ENCODE results near the gene ABHD3. TPM values are rescaled to one million over a fixed set of nuclear protein-coding genes. Genes with fewer than 3 reads are reported as not detected.

The ABHD3 gene
- total RNA-seq, 1 experiment from 2014 or later: 29.3 TPM

DNA sequence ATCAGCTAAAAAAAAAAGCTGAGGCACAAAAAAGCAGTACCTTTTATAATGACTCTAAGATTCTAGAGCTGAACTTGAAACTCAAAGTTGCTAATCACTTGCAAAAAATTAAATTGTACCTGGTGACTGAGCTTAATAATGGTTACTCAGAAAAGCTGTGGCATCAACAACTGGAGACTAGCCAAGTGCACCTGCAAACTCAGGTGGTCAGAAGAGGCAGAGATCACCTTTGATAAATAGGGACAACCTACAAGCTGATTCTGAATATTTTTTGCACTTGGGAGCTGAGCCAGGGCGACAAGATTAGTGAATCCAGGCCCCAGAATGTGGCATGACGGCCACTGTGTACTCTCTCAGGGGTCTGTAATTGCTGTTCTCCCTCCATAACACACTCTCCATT lies 3.0 kb downstream of the ABHD3 start:
- POLR2A ChIA-PET: no interaction called here
- TF ChIP-seq, protein P1, sequence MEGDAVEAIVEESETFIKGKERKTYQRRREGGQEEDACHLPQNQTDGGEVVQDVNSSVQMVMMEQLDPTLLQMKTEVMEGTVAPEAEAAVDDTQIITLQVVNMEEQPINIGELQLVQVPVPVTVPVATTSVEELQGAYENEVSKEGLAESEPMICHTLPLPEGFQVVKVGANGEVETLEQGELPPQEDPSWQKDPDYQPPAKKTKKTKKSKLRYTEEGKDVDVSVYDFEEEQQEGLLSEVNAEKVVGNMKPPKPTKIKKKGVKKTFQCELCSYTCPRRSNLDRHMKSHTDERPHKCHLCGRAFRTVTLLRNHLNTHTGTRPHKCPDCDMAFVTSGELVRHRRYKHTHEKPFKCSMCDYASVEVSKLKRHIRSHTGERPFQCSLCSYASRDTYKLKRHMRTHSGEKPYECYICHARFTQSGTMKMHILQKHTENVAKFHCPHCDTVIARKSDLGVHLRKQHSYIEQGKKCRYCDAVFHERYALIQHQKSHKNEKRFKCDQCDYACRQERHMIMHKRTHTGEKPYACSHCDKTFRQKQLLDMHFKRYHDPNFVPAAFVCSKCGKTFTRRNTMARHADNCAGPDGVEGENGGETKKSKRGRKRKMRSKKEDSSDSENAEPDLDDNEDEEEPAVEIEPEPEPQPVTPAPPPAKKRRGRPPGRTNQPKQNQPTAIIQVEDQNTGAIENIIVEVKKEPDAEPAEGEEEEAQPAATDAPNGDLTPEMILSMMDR (IDR thresholded peaks at IDR 0.05; ENCODE audit: insufficient read depth in 1 of 2, low read depth in 1 of 2, low read length in 1 of 2, severe bottlenecking in 1 of 2, unreplicated experiment in 1 of 2): no peak
- H3K9me3 ChIP-seq: no peaks in the 10 kb centered on the region
- H3K4me1 ChIP-seq: peaks cover 34% of the 10 kb centered on the region
- Mint-ChIP-seq H3K27me3 (ENCODE audit: insufficient read depth, unreplicated experiment) (no peaks in the 10 kb centered on the region), H3K4me1 (ENCODE audit: low read depth, unreplicated experiment) (peaks cover 16% of the 10 kb centered on the region), H3K36me3 (ENCODE audit: insufficient read depth, unreplicated experiment) (peaks cover 44% of the 10 kb centered on the region), H3K4me3 (ENCODE audit: unreplicated experiment) (no peak overlapping the region), H3K27ac (ENCODE audit: unreplicated experiment) (no peak overlapping the region), H3K9me3 (ENCODE audit: unreplicated experiment) (no peaks in the 10 kb centered on the region)
- H3K4me3 ChIP-seq (ENCODE audit: low read depth, low read length): no peak overlapping the region
- H3K27me3 ChIP-seq (replicated peaks; ENCODE audit: control insufficient read depth, insufficient read depth, low read length): no peaks in the 10 kb centered on the region
- no TSS peak for BruUV-seq (replicated peaks)
- CTCF ChIA-PET: no interaction called here
- intact Hi-C loops (cut with micrococcal nuclease; ENCODE audit: unreplicated experiment): no loop called here
- no peak for DNase-seq
- H3K36me3 ChIP-seq (ENCODE audit: control insufficient read depth, insufficient read depth, low read length): no peaks in the 10 kb centered on the region

DNA sequence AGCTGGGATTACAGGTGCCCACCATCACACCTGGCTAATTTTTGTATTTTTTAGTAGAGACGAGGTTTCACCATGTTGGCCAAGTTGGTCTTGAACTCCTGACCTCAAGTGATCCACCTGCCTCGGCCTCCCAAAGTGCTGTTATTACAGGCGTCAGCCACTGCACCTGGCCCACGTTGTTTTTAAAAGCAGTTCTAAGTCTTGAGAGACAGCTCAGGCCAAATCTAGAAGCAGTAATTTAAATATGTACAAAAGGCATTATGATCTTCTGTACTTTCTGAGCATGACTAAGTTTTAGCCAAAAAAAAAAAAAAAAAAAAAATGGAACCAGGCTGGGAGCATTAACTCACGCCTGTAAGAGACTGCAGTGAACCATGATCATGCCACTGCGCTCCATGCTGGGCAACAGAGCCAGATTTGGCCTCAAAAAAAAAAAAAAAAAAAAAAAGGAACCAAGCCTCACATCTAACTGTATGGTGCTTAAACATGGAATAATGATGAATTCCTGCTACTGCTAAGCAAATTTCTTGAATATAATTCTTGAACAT lies 4.0 kb downstream of the ABHD3 start:
- H3K9me3 Mint-ChIP-seq (ENCODE audit: unreplicated experiment): no peaks in the 10 kb centered on the region
- intact Hi-C loops (cut with micrococcal nuclease; ENCODE audit: unreplicated experiment): no loop called here
- DNase-seq: no peak
- ChIA-PET CTCF (no interaction called here), POLR2A (no interaction called here)
- no peaks in the 10 kb centered on the region for H3K27me3 Mint-ChIP-seq (ENCODE audit: insufficient read depth, unreplicated experiment)
- TF ChIP-seq, protein P1 (IDR thresholded peaks at IDR 0.05; ENCODE audit: insufficient read depth in 1 of 2, low read depth in 1 of 2, low read length in 1 of 2, severe bottlenecking in 1 of 2, unreplicated experiment in 1 of 2): no peak
- Histone ChIP-seq H3K36me3 (ENCODE audit: control insufficient read depth, insufficient read depth, low read length) (no peaks in the 10 kb centered on the region), H3K4me1 (peaks cover 34% of the 10 kb centered on the region), H3K4me3 (ENCODE audit: low read depth, low read length) (no peak overlapping the region), H3K9me3 (no peaks in the 10 kb centered on the region), H3K27me3 (replicated peaks; ENCODE audit: control insufficient read depth, insufficient read depth, low read length) (no peaks in the 10 kb centered on the region)
- H3K4me1 Mint-ChIP-seq (ENCODE audit: low read depth, unreplicated experiment): peaks cover 15% of the 10 kb centered on the region
- no TSS peak for BruUV-seq (replicated peaks)
- no peak overlapping the region for H3K27ac Mint-ChIP-seq (ENCODE audit: unreplicated experiment)
- no peak overlapping the region for H3K4me3 Mint-ChIP-seq (ENCODE audit: unreplicated experiment)
- H3K36me3 Mint-ChIP-seq (ENCODE audit: insufficient read depth, unreplicated experiment): peaks cover 48% of the 10 kb centered on the region

DNA sequence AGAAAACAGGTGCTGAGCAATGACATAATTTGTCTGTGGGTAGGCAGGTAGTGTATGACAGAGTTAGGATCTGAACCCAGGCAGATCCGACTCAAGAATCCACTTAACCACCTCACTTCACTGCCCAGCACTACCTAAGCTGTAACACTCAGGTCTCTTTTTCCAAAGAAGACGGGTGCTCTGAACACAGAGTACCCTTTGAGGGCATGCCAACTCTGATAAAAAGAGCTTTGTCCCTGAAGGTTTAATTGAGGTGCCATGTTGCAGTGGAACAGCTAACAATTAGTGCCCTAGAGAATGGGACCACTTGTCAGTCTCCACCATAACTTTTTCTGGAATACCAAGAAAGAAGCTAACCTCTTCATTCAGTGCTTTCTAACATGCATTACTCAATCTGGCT lies 11.3 kb downstream of the ABHD3 start:
- Histone ChIP-seq H3K36me3 (ENCODE audit: control insufficient read depth, insufficient read depth, low read length) (no peaks in the 10 kb centered on the region), H3K4me3 (ENCODE audit: low read depth, low read length) (no peak overlapping the region), H3K9me3 (peaks cover 10% of the 10 kb centered on the region; the same call in 1 of the 2 replicates), H3K27me3 (replicated peaks; ENCODE audit: control insufficient read depth, insufficient read depth, low read length) (no peaks in the 10 kb centered on the region), H3K4me1 (peaks cover 13% of the 10 kb centered on the region)
- POLR2A ChIA-PET: interaction anchor here (0.6 kb wide), 1 partner anchor 94 kb away, joined by 3 read pairs; no protein-coding TSS in a partner anchor
- Mint-ChIP-seq H3K9me3 (ENCODE audit: unreplicated experiment) (peaks cover 9% of the 10 kb centered on the region), H3K27ac (ENCODE audit: unreplicated experiment) (no peak overlapping the region), H3K36me3 (ENCODE audit: insufficient read depth, unreplicated experiment) (peaks cover 59% of the 10 kb centered on the region), H3K27me3 (ENCODE audit: insufficient read depth, unreplicated experiment) (no peaks in the 10 kb centered on the region), H3K4me3 (ENCODE audit: unreplicated experiment) (no peak overlapping the region), H3K4me1 (ENCODE audit: low read depth, unreplicated experiment) (peaks cover 17% of the 10 kb centered on the region)
- CTCF ChIA-PET: no interaction called here
- intact Hi-C loops (cut with micrococcal nuclease; ENCODE audit: unreplicated experiment): no loop called here
- TF ChIP-seq, protein P1 (IDR thresholded peaks at IDR 0.05; ENCODE audit: insufficient read depth in 1 of 2, low read depth in 1 of 2, low read length in 1 of 2, severe bottlenecking in 1 of 2, unreplicated experiment in 1 of 2): no peak
- no TSS peak for BruUV-seq (replicated peaks)
- DNase-seq: no peak

All from Caco-2 (cell line).